ENCODE data around the gene GDI1.

The GDI1 gene

DNA sequence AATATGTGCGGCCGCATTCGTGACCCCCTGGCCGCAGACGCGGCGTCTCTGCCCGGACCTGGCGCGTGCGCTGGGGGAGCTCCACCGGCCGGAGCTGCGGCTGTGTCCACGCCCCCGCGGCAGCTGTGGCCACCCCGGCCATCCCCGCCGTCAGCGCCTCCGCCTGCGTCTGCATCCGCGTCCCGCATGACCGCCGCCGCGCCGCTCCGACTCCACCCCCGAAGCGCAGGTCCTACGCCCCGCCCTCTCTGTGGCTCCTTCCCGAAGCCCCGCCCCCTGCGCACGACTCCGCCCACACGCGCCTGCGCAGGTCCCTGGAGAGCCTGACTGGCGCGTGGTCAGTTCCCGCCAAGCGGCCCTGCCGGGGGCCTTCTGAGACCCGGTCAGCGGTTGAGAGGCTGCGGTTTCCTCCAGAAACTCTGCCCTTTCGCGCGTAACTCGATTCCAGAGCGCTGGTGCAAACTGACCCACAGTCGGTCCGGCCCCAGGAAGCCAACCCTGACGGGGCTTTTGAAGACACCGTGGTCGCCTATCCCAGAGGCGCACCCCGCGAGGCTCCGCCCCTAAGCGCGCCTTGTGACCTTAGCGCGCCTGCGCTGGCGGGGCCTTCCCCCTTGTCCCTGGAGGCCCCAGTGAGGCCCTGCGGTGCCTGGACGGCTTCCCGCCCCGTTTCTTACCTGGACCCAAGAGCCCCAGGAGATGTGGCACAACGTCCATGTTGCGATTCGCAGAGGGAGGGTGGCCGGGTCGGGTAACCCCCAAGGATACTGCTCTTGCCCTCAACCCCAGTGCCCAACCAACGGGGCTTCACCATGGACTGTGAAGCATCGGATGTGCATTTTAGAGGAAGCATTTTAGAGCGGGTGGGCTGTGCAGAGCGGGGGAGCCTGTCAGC, 42.0 kb downstream of the GDI1 start, which contains the start of gene LAGE3:
Gene LAGE3, minus strand, starts transcription at position 554 of the 895 bp plus-strand sequence. Its CDS starts 366 bp downstream, at position 188.
- in situ Hi-C loops (cut with MboI; ENCODE audit: low sequenced_read_pairs), result no loop called here

DNA sequence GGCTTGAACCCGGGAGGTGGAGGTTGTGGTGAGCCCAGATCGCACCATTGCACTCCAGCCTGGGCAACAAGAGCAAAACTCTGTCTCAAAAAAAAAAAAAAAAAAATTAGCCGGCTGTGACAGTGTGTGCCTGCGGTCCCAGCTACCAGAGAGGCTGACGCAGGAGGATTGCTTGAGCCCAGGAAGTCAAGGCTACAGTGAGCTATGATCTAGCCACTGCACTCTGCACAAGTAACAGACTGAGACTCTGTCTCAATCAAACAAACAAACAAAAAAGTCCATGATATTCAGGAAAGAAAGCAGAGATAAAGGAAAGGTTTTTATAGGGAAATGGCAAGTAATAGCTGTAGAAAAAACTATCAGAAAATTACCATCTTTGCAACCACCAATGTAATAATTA, 44.2 kb downstream of the GDI1 start:
- in situ Hi-C loops (cut with MboI; ENCODE audit: low sequenced_read_pairs), result no loop called here

DNA sequence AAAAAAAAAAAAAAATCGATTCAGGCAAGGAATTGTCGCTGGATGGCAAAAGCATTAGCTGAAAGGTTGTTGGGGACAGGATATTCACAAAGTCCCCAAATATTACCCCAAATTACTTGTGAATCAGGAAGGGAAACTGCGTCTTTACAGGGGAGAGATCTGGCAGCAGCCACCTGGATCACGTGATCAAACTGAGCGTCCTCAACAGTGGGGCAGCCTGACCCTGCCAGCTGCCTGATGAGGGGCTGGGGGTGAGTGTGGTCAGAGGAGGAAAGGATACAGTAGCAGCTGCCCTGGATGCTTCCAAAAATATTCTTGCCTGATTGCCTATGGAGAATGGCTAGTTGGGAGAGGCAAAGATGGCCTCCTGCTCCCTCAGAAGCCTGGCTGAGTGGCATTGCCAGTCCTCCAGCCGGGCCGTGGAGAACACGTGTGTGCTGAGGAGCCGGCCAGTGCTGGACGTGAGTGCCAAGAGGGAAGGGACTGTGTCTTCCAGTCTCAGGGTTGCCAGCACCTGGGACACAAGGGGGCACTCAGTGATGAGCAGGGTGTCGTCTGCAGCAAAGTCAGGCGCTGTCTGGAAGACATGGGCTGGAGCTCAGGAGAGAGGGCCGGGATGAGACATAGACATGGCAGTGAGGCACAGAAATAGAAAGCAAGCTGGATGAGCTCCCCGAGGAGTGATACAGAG, 45.1 kb downstream of the GDI1 start:
- in situ Hi-C loops (cut with MboI; ENCODE audit: low sequenced_read_pairs), result no loop called here

DNA sequence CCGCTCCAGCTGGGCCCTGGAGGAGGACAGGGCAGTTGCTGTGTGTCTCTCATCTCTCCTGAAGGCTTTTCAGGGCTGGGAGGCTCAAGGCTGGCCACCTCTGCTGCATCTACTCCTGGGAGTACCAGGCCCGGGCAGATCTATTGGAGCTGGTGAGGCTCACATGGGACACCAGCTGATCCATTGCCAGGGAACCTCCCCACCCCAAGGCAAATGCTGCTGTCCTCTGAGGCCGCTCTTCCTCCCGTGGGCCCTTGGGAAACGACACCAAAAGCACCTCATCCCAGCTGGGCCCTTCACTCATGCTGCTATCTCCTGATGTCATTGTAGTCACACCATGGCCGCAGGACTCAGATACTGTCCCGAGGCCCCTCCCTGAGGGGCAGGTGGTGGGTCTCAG, 45.8 kb downstream of the GDI1 start:
- in situ Hi-C loops (cut with MboI; ENCODE audit: low sequenced_read_pairs), result no loop called here

DNA sequence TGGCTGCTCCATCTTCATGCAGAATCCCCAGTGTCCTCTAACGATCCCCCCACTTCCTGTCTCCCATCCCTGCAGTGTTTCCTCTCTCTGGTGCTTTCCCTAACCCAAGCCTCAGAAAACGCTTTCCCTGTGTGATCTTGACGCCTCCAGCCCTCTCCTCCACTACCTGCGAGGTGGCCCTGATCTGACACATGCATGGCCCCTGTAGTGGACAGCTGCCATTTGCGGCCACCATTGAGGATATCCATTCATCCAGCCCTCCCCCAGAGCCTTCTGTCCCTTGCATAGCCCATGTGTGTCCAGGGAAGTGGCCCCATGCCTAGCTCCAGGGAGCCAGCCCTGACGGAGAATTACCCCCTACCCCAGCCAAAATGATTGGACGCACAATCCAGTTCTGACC, 46.4 kb downstream of the GDI1 start:
- in situ Hi-C loops (cut with MboI; ENCODE audit: low sequenced_read_pairs), result no loop called here

DNA sequence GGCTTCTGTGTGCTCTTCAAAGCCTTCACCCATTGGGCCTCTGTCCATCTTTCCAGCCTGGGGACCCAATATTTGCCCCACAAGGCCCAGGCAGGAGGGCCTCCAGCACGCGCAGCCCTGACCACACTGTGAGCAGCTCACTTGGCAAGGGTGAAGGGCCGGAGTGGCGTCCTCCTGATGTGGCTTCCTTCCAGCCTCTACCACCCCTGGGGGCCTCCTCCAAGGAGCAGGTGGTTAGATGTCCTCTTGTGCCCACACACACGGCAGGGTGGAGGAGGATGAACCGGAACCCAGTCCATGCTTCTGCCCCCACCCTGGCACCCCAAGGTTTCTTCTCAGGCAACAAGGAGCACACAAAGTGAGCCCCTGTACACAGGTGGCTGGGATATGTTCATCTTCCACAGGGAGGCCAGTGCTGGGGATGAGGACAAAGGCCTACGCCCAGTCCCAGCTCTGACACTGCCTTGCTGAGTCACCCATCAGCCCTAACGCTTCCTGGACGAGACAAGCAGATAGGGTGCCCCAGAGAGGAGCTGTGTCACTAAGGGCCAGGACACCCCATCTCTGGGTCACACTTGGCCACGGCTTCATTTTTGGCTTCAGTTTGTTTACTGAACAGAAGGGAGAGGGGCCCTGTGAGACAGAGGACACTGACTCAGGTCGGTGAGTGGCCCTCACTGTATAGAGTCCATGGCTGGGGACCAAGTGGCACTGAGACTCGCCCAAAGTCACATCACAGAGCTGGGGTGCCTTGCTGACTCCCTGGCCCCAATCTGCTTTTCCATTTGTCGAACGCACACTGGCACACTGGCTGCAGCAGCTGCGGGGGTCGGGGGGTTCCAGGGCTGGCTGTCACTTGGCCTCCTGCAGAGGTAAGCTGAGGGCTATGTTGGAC, 47.5 kb downstream of the GDI1 start:
- in situ Hi-C loops (cut with MboI; ENCODE audit: low sequenced_read_pairs), result no loop called here

DNA sequence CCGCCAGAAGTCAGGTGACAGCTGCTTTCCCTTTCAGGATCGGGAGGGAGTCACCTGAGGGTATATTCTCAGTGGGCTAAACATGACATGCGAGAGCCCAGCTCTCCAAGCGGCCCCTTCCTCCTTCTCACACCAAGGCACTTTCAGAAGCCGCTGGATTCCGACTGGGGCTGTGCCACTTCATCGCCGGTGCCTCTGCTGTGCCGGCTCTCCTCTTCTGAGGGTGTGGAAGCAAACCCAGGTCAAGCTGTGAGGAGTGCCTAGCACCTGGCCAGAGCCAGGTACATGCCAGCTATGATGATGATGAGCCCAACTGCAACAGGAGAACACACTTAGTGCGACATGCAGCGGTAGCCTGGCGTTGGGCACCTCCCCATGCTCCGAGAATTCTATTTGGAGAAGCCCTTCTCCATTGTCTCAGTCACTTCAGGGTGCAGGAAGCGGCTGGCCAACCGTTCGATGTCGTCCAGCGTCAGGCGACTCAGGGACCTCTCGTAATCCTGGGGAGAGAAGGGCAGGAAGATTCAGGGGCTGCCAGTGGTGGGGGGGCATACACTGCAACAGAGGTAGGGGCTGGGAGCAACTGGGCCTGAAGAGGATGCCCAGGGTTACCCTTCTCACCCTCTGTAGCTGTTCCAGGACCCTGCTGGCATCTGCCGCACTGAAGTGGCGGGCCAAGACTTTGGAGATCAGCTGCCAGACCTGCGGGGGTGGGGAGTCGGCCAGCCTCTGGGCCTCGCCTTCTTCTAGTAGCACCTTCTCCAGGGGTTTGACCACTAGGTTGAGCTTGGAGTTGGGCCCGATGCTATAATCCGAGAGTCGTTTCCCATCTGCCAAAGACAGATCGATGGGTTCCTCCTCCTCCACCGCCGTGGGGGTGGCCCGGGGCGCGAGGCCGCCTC, 48.4 kb downstream of the GDI1 start:
- in situ Hi-C loops (cut with MboI; ENCODE audit: low sequenced_read_pairs), result no loop called here

DNA sequence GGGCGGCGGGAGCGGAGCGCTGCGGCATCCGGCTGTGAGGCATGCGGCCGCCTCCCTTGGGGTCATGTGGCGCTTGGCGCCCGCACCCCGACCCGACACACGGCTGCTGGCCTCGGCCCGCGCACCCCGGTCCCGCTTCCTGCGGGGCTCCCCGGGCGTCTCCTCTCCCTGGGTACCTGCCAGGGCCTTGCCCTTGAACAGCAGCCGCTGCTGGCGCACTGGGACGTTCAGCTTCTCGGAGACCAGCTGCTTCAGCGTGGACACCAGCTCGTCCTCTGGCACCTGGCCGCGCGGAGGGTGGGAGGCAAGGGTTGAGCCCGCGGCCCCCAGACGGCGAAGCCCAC, 49.1 kb downstream of the GDI1 start:
- in situ Hi-C loops (cut with MboI; ENCODE audit: low sequenced_read_pairs), result no loop called here

DNA sequence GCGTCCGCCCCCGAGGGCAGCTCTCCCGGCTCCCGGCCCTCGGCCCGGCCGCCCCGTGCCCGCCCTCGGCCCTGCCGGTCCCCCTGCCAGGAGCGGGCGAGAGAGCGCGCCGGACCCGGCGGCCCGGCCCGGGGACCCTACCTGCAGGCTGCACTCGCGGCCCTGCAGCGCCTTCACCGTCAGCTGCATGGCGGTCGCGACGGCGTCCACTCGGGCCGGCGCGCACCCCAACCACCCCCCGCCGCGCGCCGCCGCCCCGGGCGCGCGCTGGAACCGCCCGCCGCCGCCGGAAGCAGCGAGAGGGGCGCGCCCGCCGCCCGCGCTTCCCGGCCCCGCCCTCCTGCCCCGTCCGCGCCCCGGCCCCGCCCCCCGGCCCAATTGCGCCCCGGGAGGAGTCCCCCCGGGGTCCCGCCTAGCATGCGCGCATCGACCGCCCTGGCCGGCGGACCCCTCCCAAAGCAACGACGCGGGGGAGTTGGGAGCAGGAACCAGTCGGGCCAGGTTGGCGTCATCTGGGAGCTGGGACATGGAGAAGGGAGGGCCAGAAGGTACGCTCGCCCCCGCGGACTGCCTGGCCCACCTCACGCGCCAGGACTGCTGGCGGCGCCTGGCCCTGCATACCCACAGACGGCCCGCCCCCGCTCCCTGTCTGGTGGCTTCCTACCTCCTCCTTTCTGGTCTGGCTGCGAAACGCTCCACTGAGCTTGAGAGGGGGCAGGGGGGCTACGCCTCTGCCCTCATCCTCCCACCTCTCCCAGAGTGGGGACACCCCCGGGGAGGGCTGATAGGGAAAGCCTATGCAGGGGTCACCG, 49.6 kb downstream of the GDI1 start, which contains the start of gene UBL4A:
Gene UBL4A, minus strand, starts transcription at position 220 of the 812 bp plus-strand sequence. Its CDS starts 31 bp downstream, at position 189.
- in situ Hi-C loops (cut with MboI; ENCODE audit: low sequenced_read_pairs), result no loop called here

DNA sequence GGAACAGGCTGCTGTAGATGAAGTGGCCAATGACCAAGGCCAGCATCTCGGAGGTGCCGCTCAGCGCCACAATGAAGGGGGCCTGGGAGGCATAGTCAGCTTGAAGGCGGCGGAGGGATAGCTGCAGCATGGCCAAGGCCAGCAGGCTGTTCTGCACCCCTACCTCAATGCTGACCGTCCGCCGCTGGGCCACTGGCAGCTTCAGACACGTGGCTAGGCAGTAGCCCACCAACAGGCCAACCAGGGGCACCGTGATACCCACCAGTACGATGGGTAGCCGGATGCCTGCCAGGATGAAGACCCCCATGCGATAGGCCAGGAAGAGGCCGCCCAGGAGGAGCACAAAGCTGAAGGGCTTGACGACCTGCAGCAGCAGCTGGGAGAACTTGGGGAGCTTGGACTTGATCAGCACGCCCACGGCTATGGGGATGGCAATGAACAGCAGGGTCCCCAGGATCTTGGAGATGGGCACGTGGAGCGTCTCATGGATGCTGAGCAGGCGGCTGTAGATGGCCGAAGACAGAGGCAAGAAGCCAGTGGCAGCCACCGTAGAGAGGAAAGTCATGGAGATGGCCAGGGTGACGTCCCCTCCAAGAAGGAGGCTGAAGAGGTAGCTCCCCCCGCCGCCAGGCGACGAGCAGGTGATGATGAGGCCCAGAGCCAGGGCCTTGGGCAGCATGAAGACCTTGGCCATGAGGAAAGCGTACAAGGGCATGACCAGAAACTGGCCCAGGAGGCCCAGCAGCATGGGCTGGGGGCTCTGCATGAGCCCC, 50.8 kb downstream of the GDI1 start:
- in situ Hi-C loops (cut with MboI; ENCODE audit: low sequenced_read_pairs), result no loop called here

DNA sequence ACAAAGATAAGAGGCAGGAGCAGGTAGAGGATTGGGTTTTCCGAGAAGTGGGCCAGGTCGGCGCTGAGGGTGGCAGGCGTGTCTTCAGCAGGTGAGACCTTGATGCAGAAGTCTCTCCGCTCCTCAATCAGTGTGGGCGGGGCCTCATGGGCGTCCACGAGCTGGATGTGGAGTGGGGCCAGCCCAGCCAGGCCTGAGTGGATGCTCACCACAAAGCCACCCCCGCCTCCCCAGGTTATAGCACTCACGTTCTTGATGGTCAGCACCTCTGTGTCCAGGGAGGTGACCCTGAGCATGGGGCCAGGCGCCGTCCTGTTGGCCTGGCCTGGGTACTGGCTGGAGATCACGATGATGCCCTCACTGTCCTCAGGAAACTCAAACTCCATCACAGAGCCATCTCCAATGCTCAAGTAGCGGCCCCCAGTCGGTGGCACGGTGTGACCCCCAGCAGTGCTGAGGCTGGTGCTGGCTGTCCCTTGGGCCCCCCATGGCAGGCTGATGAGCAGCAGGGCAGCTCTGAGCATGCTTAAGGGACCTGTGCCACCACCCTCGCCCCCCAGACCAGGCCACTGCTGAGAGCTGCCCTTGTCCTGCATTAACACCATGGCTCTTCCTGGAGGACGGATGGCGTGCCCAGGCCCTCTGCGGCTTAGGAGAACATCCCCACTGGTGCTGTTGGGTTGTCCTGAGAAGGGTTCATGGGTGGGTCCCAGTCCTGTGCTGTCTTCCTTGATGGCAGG, 51.6 kb downstream of the GDI1 start:
- in situ Hi-C loops (cut with MboI; ENCODE audit: low sequenced_read_pairs), result no loop called here

DNA sequence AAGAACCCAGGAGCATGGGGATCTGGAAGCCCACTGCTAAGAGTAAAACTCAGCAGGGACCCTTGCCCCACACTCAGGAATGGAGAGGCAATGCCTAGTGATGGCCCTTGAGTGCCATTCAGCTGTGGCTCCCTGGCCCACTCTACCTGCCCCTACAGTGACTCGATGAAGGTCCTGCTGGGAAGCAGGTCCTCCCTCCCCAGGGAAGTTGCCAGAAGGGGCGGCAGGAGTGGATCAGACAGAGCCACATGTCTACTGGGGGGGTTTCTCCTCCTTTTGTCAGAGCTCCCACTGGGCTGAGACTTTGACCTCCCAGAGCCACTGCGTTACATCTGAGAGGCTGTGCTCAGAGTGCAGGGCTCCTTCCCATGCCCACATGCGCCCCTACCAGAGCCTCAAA, 52.2 kb downstream of the GDI1 start:
- in situ Hi-C loops (cut with MboI; ENCODE audit: low sequenced_read_pairs), result no loop called here

DNA sequence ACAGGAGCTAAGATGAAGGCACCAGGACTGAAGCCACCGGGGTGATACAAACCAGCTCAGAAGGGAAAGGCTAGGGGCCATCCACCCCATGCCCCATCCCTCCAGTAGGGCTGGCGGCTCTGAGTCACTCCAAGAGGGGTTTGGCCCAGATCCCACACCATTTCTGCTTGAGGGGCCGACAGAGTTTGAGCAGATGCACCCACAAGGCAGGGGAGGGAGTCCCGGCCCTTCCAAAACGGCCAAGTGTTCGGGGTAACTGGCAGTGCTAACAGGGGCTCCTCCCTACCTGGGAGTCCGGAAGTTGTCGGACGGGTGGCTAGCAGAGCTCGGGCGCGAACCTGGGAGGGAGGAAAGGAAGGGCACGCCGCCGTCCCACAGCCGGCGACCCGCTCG, 53.1 kb downstream of the GDI1 start:
- in situ Hi-C loops (cut with MboI; ENCODE audit: low sequenced_read_pairs), result no loop called here

DNA sequence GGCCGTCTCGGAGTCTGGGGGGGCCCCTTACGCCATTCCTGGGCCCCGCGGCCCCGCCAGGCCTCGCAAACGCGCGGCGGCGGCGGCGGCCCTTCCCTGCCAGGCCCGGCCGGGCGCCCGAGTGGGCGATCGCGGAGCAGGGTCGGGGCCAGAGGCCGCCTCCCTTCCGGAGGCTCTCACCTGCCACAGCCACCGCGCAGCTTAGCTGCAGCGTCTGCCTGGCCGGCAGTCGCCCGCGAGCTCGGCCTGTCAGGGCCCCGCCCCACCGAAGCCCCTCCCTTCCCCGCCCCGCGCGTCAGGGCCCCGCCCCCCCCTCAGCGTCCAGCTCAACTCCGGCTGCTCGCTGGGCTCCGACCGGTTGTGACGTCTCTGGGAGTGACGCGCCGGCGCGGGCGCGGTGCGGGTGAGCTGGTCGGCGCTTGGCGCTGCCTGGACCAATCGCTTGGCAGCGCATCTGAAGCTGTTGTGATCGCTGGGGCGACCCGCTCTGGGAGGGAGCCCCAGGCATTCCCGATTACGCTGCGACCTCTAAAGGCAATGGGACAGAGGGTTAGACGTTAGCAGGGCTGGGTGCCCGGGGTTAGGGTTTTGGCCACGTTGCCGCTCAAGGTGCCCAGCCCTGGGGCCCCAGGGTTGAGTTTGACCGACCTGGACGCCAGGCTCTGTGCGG, 53.6 kb downstream of the GDI1 start, which contains the start of gene SLC10A3:
Gene SLC10A3, minus strand, starts transcription at position 216 of the 670 bp plus-strand sequence. CDS start 1,689 bp downstream, outside the sequence.
- in situ Hi-C loops (cut with MboI; ENCODE audit: low sequenced_read_pairs), result no loop called here

Data from HL-60/S4 (cell line).